ENCODE data around the gene KLHL7. TPM values are rescaled to one million over a fixed set of nuclear protein-coding genes. Genes with fewer than 3 reads are reported as not detected.

KLHL7 gene
- total and polyA plus RNA-seq, 2 experiments from 2014 or later = 33.9 to 34.9 TPM

DNA sequence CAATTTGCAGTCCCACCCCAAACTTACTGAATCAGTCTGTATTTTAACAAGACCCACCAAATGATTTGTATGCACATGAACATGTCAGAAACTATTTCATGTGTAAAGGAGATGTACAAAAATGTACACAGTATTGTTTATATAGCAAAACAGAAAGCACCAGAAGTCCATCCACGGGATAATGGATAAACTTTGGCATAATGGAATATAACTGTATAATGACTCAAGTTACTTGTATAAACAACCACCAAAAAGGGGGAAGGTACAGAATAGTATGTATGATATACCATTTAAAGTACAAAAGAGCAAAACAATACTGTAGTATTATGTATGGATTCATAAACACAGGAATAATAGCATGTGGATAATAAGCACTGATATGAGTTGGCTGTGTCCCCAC lies 98.7 kb downstream of the KLHL7 start:
- H3K4me3 ChIP-seq = no peak overlapping the region
- H4K20me1 ChIP-seq (ENCODE audit: insufficient read depth) = no peaks in the 10 kb centered on the region
- DNase-seq = no peak
- WGBS, 2 experiments (ENCODE audit: low coverage in 1 of 2, low lambda C conversion rate in 2 of 2, missing lambda C conversion rate in 2 of 2) = 97 to 100% methylated on average over 1 of the region's 1 CpG
- H3K9me3 ChIP-seq (ENCODE audit: low read depth) = no peaks in the 10 kb centered on the region
- H3F3A ChIP-seq (ENCODE audit: insufficient read depth) = no peaks in the 10 kb centered on the region
- H3K27ac ChIP-seq = no peak overlapping the region
- no peak overlapping the region for H2AFZ ChIP-seq
- no peak overlapping the region for H3K9ac ChIP-seq
- H3K4me1 ChIP-seq (ENCODE audit: insufficient read depth) = peaks cover 6% of the 10 kb centered on the region; the same call in 1 of the 2 replicates
- H3K4me2 ChIP-seq (ENCODE audit: unreplicated experiment) = no peak overlapping the region
- TF ChIP-seq EZH2phosphoT487 (IDR thresholded peaks at IDR 0.05; ENCODE audit: insufficient read depth, low read depth) (no peak), EZH2 (IDR thresholded peaks at IDR 0.05; ENCODE audit: insufficient read depth, poor library complexity, severe bottlenecking) (no peak)
- in situ Hi-C loops (cut with MboI) = no loop called here
- H3K79me2 ChIP-seq (ENCODE audit: insufficient read depth) = no peaks in the 10 kb centered on the region
- peaks cover 14% of the 10 kb centered on the region for H3K36me3 ChIP-seq (ENCODE audit: low read depth)
- H3K27me3 ChIP-seq (replicated peaks; ENCODE audit: insufficient read depth) = no peaks in the 10 kb centered on the region
- no peaks in the 10 kb centered on the region for H3K9me2 ChIP-seq (ENCODE audit: insufficient read depth)

DNA sequence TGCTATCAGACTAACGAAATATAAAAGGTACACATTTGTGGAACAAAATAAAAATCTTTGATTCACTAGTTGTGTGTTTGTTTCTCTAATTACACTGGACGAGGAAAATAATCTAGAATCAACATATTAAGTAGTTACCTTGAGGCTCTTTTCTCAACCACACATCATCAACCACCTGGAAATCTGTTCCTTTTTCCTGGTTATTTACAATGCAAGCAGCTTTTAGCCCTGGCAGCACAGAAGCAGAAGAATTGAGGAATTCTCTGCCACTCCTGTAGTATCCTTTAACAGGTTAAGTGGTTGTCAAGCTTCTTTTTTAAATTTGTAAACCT lies 100.0 kb downstream of the KLHL7 start:
- peaks cover 6% of the 10 kb centered on the region; the same call in 1 of the 2 replicates for H3K4me1 ChIP-seq (ENCODE audit: insufficient read depth)
- H3K9me2 ChIP-seq (ENCODE audit: insufficient read depth) = no peaks in the 10 kb centered on the region
- no peak overlapping the region for H3K4me3 ChIP-seq
- 95 to 98% methylated on average over 2 of the region's 2 CpGs for WGBS, 2 experiments (ENCODE audit: low coverage in 1 of 2, low lambda C conversion rate in 2 of 2, missing lambda C conversion rate in 2 of 2)
- in situ Hi-C loops (cut with MboI) = no loop called here
- H4K20me1 ChIP-seq (ENCODE audit: insufficient read depth) = no peaks in the 10 kb centered on the region
- TF ChIP-seq EZH2phosphoT487 (IDR thresholded peaks at IDR 0.05; ENCODE audit: insufficient read depth, low read depth) (no peak), EZH2 (IDR thresholded peaks at IDR 0.05; ENCODE audit: insufficient read depth, poor library complexity, severe bottlenecking) (no peak)
- H3K27ac ChIP-seq = no peak overlapping the region
- no peak for DNase-seq
- no peaks in the 10 kb centered on the region for H3K79me2 ChIP-seq (ENCODE audit: insufficient read depth)
- H3F3A ChIP-seq (ENCODE audit: insufficient read depth) = no peaks in the 10 kb centered on the region
- no peak overlapping the region for H3K4me2 ChIP-seq (ENCODE audit: unreplicated experiment)
- H2AFZ ChIP-seq = no peak overlapping the region
- H3K36me3 ChIP-seq (ENCODE audit: low read depth) = peaks cover 9% of the 10 kb centered on the region
- H3K9ac ChIP-seq = no peak overlapping the region
- H3K27me3 ChIP-seq (replicated peaks; ENCODE audit: insufficient read depth) = no peaks in the 10 kb centered on the region
- no peaks in the 10 kb centered on the region for H3K9me3 ChIP-seq (ENCODE audit: low read depth)

DNA sequence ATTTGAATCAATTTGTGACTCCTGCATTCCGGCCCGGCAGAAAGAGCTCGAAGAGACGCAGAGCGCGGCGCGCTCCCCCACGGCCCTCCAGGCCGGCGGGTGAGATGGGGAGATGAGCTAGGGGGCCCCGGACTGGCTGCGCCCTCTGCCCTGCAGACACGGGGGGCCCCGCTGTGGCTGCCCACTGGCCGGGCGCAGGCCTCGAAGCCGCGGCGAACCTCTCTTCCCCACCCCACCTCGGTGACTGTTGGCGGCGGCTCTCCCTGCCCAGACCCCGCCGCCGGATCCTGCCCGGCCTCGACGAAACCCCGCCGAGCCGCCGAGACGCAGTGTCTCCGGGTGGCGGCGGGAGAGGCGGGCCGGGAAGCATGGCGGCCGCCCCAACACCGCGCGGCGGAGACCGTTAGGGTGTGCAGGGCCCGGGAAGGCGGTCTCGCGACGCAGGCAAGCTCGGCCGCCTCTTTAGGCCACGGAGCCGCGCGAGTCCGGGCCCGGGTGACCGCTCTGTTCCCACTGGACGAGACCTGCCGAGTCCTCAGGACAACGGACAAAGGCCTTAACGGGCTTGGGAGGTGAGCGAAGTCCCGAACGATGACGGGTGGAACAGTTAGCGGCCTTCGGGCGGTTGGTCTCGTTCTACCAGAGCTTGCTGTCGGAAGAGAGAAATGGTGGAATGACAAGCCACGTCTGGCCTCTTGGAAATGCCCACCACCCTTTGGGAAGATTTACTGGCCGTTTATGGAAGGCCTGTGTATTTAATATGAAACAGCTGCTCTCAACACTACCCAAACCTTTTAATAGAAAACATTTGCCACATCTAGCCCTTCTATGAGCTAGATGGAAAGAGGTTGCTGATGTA lies 100.6 kb downstream of the KLHL7 start:
- Histone ChIP-seq H3K27ac (no peak overlapping the region), H3K79me2 (ENCODE audit: insufficient read depth) (no peaks in the 10 kb centered on the region), H3K4me1 (ENCODE audit: insufficient read depth) (peaks cover 6% of the 10 kb centered on the region; the same call in 1 of the 2 replicates), H3K4me2 (ENCODE audit: unreplicated experiment) (no peak overlapping the region), H3F3A (ENCODE audit: insufficient read depth) (no peaks in the 10 kb centered on the region), H3K27me3 (replicated peaks; ENCODE audit: insufficient read depth) (no peaks in the 10 kb centered on the region), H3K4me3 (no peak overlapping the region), H2AFZ (no peak overlapping the region; the same call in 1 of the 2 replicates), H3K36me3 (ENCODE audit: low read depth) (peaks cover 3% of the 10 kb centered on the region), H3K9me3 (ENCODE audit: low read depth) (no peaks in the 10 kb centered on the region), H4K20me1 (ENCODE audit: insufficient read depth) (no peaks in the 10 kb centered on the region), H3K9ac (no peak overlapping the region), H3K9me2 (ENCODE audit: insufficient read depth) (no peaks in the 10 kb centered on the region)
- TF ChIP-seq EZH2 (IDR thresholded peaks at IDR 0.05; ENCODE audit: insufficient read depth, poor library complexity, severe bottlenecking) = no peak
- no peak for TF ChIP-seq EZH2phosphoT487 (IDR thresholded peaks at IDR 0.05; ENCODE audit: insufficient read depth, low read depth)
- no peak for DNase-seq
- WGBS, 2 experiments (ENCODE audit: low coverage in 1 of 2, low lambda C conversion rate in 2 of 2, missing lambda C conversion rate in 2 of 2) = 51 to 53% methylated on average over 69 to 76 of the region's 76 CpGs
- in situ Hi-C loops (cut with MboI) = no loop called here

DNA sequence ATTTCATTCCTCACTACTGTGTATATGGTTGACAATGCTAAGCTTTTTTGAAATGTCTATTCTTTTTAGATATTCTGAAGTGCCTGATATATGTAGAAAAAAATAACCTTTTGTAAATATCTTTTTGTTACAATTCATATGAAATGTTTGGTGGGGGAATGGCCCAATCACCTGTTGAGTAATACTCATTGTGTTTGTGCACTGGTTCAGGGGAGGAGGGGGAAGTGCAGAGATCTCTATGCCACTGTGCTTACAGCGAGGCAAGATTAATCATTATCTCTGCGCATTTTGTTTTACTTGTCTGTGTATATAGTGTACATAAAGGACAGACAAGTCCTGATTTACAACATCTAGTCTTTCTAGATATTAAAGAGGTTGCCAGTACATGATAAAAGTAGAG lies 101.4 kb downstream of the KLHL7 start:
- Histone ChIP-seq H3K9me2 (ENCODE audit: insufficient read depth) (no peaks in the 10 kb centered on the region), H3K27ac (no peak overlapping the region), H2AFZ (no peak overlapping the region), H3K9ac (no peak overlapping the region), H3K4me1 (ENCODE audit: insufficient read depth) (peaks cover 6% of the 10 kb centered on the region; the same call in 1 of the 2 replicates), H3K79me2 (ENCODE audit: insufficient read depth) (no peaks in the 10 kb centered on the region), H3K27me3 (replicated peaks; ENCODE audit: insufficient read depth) (no peaks in the 10 kb centered on the region), H3K36me3 (ENCODE audit: low read depth) (no peaks in the 10 kb centered on the region), H3F3A (ENCODE audit: insufficient read depth) (no peaks in the 10 kb centered on the region), H3K4me3 (no peak overlapping the region), H4K20me1 (ENCODE audit: insufficient read depth) (no peaks in the 10 kb centered on the region), H3K9me3 (ENCODE audit: low read depth) (no peaks in the 10 kb centered on the region), H3K4me2 (ENCODE audit: unreplicated experiment) (no peak overlapping the region)
- in situ Hi-C loops (cut with MboI) = no loop called here
- TF ChIP-seq EZH2phosphoT487 (IDR thresholded peaks at IDR 0.05; ENCODE audit: insufficient read depth, low read depth) (no peak), EZH2 (IDR thresholded peaks at IDR 0.05; ENCODE audit: insufficient read depth, poor library complexity, severe bottlenecking) (no peak)
- no peak for DNase-seq
- WGBS, 2 experiments (ENCODE audit: low coverage in 1 of 2, low lambda C conversion rate in 2 of 2, missing lambda C conversion rate in 2 of 2) = 99 to 100% methylated on average over 2 of the region's 2 CpGs
